ENCODE data around the gene HSPA12B. TPM values are rescaled to one million over a fixed set of nuclear protein-coding genes. Genes with fewer than 3 reads are reported as not detected.

HSPA12B gene
- polyA plus RNA-seq, 1 of the 3 experiments (the other 2 are of a cell fraction) = 0.46 TPM

GRCh38 chr20:3775457-3776108, 43.1 kb downstream of the HSPA12B start:
- no peaks in the 10 kb centered on the region for H4K20me1 ChIP-seq (ENCODE audit: insufficient read depth)
- H3K4me3 ChIP-seq (ENCODE audit: low read depth in 2 of 2, low read length in 1 of 2) = no peak overlapping the region
- no peak overlapping the region for H2AFZ ChIP-seq (ENCODE audit: low read depth)
- DNase-seq = no peak
- no peaks in the 10 kb centered on the region for H3F3A ChIP-seq (replicated peaks; ENCODE audit: insufficient read depth)
- no peak overlapping the region for H3K9ac ChIP-seq
- POLR2A ChIA-PET = no interaction called here
- 61% methylated on average over 4 of the region's 4 CpGs for WGBS (ENCODE audit: low lambda C conversion rate)
- no peaks in the 10 kb centered on the region for H3K79me2 ChIP-seq (ENCODE audit: insufficient read depth)
- no peaks in the 10 kb centered on the region for H3K9me2 ChIP-seq
- no peak for TF ChIP-seq RCOR1 (IDR thresholded peaks at IDR 0.05; ENCODE audit: low read length)
- no peak for TF ChIP-seq RAD21 (IDR thresholded peaks at IDR 0.05; ENCODE audit: low read length)
- no peak for TF ChIP-seq TEAD4 (IDR thresholded peaks at IDR 0.05; ENCODE audit: borderline replicate concordance, insufficient read depth)
- no peak for TF ChIP-seq CHD2 (IDR thresholded peaks at IDR 0.05; ENCODE audit: low read length, partially characterized antibody)
- TF ChIP-seq NRF1 (IDR thresholded peaks at IDR 0.05; ENCODE audit: low read depth, low read length) = no peak
- no peaks in the 10 kb centered on the region for H3K36me3 ChIP-seq (replicated peaks in 1 of 2; ENCODE audit: control insufficient read depth in 1 of 2, insufficient read depth in 2 of 2, low read length in 1 of 2)
- no peaks in the 10 kb centered on the region for H3K27me3 ChIP-seq (ENCODE audit: insufficient read depth)
- no peak overlapping the region for H3K27ac ChIP-seq (ENCODE audit: low read depth in 2 of 2, low read length in 1 of 2)
- peaks cover 0 to 5% of the 10 kb centered on the region in 2 experiments; a peak in 1 of 4 replicates for H3K4me1 ChIP-seq (ENCODE audit: control insufficient read depth in 1 of 2, insufficient read depth in 2 of 2, low read depth in 1 of 2, low read length in 1 of 2)
- no peak overlapping the region for H3K4me2 ChIP-seq
- CTCF ChIA-PET = interaction anchor here (1.4 to 6.8 kb wide), 6 partner anchors 10 to 212 kb away, joined by 3 to 38 read pairs (median 5); partner anchors contain the start of gene AP5S1
- no peaks in the 10 kb centered on the region for H3K9me3 ChIP-seq

- Histone ChIP-seq H3K9ac (no peak overlapping the region), H3K4me3 (ENCODE audit: low read depth in 2 of 2, low read length in 1 of 2) (peak overlapping the region in 1 of 2 experiments; percentile 42; a peak in 2 of 4 replicates), H3K36me3 (replicated peaks in 1 of 2; ENCODE audit: control insufficient read depth in 1 of 2, insufficient read depth in 2 of 2, low read length in 1 of 2) (no peaks in the 10 kb centered on the region), H4K20me1 (ENCODE audit: insufficient read depth) (peaks cover 8% of the 10 kb centered on the region; the same call in 1 of the 2 replicates), H3K4me1 (ENCODE audit: control insufficient read depth in 1 of 2, insufficient read depth in 2 of 2, low read depth in 1 of 2, low read length in 1 of 2) (peaks cover 0 to 12% of the 10 kb centered on the region in 2 experiments; a peak in 1 of 4 replicates), H3K9me3 (no peaks in the 10 kb centered on the region), H3K27me3 (ENCODE audit: insufficient read depth) (no peaks in the 10 kb centered on the region), H3K4me2 (peak overlapping the region; percentile 8; the same call in 1 of the 2 replicates), H2AFZ (ENCODE audit: low read depth) (peak overlapping the region; percentile 40; the same call in 1 of the 2 replicates), H3K79me2 (ENCODE audit: insufficient read depth) (peaks cover 2% of the 10 kb centered on the region; the same call in 1 of the 2 replicates), H3K27ac (ENCODE audit: low read depth in 2 of 2, low read length in 1 of 2) (peak overlapping the region in 1 of 2 experiments; percentile 24; a peak in 1 of 4 replicates), H3K9me2 (no peaks in the 10 kb centered on the region), H3F3A (replicated peaks; ENCODE audit: insufficient read depth) (peaks cover 9% of the 10 kb centered on the region)
- DNase-seq = no peak
- 40% methylated on average over 16 of the region's 16 CpGs for WGBS (ENCODE audit: low lambda C conversion rate)
- ChIA-PET CTCF (interaction anchor here (0.6 to 6.8 kb wide), 10 partner anchors 9 to 214 kb away, joined by 3 to 38 read pairs (median 10); partner anchors contain the start of genes ADISSP, AP5S1 and CENPB), POLR2A (interaction anchor here (1.4 to 2.5 kb wide), 3 partner anchors 9 to 43 kb away, joined by 7 to 18 read pairs (median 9); partner anchors contain the start of genes ADISSP and AP5S1)
- TF ChIP-seq JUND (IDR thresholded peaks at IDR 0.05) (no peak), USF1 (IDR thresholded peaks at IDR 0.05; ENCODE audit: borderline replicate concordance, low read depth) (no peak), NRF1 (IDR thresholded peaks at IDR 0.05; ENCODE audit: low read depth, low read length) (no peak), MXI1 (IDR thresholded peaks at IDR 0.05; ENCODE audit: low read depth, low read length) (no peak), RXRA (IDR thresholded peaks at IDR 0.05; ENCODE audit: borderline replicate concordance, low read depth) (no peak), SMC3 (IDR thresholded peaks at IDR 0.05; ENCODE audit: low read depth, low read length) (no peak), MEF2A (IDR thresholded peaks at IDR 0.05; ENCODE audit: borderline replicate concordance, low read depth) (no peak), RCOR1 (IDR thresholded peaks at IDR 0.05; ENCODE audit: low read length) (no peak), REST (IDR thresholded peaks at IDR 0.05; ENCODE audit: low read depth, low read length) (no peak)
Measured at GRCh38 chr20:3777381-3777715, 44.9 kb downstream of the HSPA12B start.
